GM19397 (cell line): ENCODE results near the gene MPI.
"Not testable (repeated sequence)": the region's sequence is repeated elsewhere in the genome, so short reads cannot be mapped to it uniquely, and the experiment has no call there.

Source experiments
- ATAC-seq: cut with Tn5 transposase; IDR thresholded peaks from one replicate; pipeline ENCODE4 v1.9.1; 2021; ENCODE audit warnings: mild to moderate bottlenecking, moderate library complexity; ENCODE audit not compliant: unreplicated experiment

Gene MPI

DNA sequence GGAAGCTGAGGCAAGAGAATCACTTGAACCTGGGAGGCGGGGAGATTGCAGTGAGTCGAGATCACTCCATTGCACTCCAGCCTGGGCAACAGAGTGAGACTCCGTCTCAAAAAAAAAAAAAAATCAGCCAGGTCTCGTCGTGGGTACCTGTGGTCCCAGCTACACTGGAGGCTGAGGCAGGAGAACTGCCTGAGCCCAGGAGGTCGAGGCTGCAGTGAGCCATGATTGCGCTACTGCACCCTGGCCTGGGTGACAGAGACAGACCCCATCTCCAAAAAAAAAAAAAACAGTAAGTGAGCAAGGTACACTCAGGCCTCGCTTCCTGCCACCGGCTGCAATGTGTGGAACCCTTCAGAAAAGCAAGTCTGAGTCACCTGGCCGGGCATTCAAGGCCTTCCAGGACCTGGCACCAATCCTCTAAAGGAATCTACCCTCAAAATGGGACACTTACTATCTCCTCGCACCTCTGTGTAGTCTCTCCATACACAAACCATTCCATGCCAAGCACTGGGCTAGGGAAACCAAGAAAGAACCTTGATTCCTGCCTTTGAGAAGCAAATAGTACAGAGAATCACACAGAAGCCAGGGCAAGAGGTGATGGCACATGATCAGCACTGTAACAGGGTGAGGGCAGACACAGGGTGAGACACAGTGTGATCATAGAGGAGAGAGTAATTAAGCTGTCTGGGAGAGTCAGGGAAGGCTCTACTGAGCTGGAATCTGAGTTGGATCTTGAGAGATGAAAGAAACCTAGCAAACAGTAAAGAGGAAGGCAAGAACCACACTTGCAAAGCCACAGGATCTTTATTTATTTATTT lies 26.4 kb upstream of the MPI start:
- no peak for ATAC-seq

DNA sequence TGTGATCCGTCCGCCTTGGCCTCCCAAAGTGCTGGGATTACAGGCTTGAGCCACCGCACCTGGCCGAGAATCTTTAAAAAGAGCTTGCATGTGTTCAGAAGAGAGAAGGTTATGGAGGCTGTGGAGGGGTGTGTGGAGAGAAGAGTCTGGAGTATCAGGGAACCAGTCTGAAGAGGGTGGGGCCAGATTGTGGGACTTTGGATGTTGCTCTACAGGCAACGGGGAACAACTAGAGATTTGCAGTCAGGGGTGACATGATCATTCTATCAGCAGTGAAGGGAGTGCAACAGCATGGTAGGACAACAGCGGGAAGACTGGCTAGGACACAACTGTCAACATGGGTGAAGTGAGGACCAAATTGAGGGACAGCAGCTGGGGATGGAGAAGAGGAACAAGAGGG lies 25.5 kb upstream of the MPI start:
- no peak for ATAC-seq

DNA sequence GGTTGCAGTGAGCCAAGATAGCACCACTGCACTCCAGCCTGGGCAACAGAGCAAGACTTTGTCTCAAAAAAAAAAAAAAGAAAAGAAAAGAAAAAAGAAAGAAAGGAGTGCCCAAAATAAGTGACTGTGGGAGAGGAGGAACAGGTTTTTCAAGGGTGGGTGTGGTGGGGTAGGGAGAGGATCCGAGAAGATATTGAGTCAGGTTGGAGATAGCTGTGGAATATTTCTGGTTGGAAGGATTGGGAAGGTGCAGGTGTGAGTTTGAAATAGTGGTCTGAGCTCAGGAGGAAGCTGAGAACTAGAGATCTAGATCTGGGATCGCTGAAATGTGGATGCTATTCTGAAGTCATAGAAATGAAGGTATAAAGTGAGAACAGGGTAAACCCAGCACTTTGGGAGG lies 24.5 kb upstream of the MPI start:
- no peak for ATAC-seq

DNA sequence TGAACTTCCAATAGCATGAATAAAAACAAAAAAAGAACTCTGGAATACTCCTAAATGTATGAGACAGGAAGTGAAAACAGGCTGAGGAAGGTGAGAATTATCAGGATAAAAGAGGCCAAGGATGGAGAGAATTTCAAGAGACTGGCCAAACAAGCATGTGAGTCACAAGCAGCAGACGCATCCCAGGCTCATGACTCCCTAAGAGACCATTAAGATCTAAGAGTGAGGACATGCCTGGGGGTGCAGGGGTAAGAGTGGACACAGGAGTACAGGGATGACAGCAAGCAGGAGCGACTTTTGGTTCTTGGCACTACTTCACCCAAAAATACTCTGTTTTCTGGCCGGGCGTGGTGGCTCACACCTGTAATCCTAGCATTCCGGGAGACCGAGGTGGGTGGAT lies 23.8 kb upstream of the MPI start:
- no peak for ATAC-seq

DNA sequence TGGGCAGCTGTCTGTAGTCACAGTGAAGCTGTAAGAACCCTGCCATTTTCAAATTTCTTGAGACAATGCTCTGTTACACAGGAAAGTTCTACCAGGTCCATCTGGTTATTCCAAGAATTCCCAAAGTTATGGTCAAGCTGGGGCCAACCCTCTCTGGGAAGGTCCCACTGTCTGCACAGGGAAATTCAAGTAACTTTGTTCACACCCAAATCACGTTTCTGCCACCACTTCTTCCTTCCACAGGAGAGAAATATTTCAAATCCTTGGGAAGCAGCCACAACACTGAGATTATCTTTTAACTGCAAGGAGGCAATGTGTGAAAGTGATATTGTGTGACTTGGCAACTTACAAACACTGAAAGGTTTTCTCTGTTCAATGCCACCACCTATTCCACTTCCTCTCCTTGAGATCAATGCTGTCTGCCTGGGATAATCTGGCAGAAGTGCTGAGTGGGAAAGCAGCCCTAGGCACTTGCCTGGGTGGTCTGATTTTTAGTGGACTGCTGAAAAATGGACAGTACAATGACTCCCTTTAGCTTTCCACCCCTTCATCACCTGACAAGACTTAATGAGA lies 22.3 kb upstream of the MPI start:
- ATAC-seq, result no peak

DNA sequence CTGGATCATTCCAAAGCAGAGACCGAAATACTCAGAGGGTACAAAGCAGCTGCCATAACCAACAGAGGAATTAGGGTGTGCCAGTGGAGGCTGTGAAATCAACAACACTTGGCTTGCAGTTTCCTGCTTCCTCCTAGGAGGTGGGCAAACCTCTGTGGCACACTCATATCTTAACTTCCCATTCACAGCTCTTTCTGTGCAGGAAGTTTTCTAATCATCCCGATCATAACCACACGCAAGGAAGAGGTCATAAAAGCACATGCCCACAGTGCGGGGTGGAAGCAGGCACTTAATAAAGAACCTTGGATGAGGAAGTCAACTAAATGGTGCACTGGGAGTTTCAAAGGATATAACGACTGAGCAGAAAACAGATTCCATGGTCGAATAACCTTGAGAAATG lies 21.8 kb upstream of the MPI start:
- no peak for ATAC-seq

DNA sequence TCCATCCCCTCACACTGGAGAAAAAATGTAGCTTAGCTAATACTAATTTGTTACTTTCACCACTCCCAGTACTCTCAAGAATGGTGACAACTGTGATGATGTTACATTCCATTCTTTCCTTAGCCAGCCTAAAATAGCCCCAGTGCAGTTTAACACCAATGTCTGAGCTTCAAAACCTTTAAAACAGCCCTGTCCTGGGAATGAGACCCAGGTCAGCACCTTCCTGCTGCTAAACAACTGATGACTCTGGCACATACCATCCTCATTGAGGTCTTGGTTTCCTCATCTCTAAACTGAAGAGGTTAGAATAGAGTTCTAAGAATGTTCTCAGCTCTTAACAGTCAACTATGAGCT lies 20.5 kb upstream of the MPI start:
- no peak for ATAC-seq

DNA sequence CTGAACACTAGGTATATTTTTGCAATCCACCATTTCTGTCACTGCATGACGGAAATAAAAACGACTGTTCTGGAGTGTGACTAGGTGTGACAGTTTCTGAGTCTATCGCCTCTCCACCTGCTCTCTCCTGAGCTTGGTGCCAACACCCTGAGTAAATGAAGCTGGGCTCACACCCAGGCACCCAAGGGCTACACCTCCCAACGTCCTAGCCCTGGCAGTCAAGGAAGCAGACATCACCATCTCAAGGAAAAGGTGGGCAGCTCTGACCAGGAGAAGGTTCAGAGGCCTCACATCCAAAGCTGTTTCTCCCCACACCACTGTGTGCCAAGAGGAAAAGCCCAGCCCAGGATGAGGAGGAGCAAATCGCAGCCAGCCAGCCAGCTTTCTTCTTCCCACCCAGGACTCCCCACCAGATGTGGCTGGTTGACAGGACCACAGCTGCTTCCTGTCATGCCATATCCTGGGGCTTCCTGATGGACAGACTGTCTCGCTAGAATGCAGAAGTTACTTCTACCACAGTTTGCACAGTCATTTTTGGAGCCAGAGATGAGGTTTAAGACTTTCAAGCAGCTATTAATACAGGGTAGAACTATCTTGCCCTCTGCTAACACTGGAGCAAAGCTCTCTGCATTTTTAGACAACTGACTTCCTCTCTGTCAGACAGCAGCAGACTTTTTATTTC lies 20.0 kb upstream of the MPI start:
- ATAC-seq, result peak; percentile 46

DNA sequence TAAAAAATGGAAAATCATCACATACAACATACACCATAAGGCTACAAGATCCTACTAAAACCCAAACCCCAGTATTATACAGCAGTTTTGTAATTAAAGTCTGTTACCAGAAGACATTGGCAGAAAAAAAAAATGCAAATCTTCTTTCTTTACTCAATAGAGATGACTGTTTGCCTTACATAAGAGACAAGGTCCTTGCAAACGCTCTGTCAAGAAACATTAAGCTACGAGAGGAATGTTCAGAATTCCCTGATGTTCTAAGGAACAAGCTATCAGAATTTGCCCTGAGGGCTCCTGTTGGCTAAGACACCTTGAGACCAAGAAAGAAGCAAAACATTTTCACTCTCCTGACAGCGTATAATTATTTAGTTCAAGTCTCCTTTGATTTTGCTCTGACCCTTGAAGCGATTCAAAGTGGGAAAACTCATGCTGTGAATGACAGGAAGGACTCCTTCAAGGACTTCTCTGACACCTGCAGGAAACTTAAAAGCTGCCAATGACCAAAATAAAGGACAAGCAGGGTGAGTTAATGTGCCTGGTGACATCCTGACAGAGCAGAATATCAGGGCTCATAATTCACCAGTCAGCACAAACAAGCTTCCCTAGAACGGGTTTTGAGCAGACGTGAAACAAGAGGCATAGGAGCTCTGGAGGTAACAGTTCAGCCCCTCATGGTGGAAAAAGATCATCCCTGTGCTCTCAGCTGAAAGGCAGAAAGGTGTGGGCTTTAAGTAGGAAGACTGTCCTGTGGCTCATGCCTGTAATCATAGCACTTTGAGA lies 19.2 kb upstream of the MPI start:
- no peak for ATAC-seq

DNA sequence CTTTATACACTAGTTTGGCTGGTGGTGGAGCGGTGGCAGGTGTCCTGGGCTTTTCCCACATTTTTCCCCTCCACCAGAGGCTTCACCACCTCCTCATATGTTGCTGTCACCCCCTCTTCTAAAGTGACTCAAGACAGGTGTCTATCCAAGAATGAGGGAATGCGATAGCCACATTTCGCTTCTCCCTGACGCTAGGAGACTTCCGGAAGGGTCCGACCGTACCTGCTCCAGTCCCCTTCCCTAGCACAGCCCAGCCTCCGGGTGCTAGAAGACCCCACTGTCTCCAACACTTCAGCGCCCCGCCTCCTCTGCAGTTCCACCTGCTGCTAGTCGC lies 17.2 kb upstream of the MPI start:
- ATAC-seq, result no peak

DNA sequence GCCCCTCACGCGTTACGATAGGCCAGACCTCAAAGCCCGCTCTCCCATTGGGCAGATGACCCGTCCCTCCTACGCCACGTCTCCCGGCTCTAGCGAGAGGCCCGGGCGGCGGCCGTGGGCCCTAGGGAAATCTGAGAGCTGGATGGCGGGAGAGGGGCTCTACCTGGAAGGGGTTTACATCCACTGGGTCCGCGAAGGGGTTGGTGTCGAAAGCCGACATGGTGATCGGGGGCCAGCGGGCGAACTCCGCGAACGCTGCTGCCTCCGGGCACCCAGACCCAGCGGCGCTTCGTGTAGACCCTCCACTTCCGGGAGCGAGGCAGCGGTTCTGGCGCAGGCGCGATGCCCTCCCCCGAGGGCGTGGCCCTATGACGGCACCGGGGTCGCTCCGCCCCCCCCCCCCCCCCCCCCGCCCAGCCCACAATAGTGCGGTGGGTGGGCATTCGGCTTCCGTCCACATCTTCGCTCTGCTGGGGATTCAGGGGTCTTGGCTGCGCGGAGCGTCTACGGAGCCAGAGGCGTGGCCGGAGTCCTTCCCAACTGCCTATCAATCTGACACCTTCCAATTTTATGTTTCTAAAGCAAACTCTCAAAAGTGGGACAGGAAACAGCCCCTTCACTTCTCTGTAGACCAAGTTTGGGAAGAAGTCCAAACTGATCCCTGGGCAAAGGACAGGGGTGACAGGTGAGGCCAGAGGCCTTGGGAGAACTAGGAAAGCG lies 16.6 kb upstream of the MPI start, which contains the start of gene SCAMP2:
Gene SCAMP2, minus strand, starts transcription at position 330 of the 720 bp plus-strand sequence. Its CDS starts 110 bp downstream, at position 220.
- peak; percentile 82 for ATAC-seq

DNA sequence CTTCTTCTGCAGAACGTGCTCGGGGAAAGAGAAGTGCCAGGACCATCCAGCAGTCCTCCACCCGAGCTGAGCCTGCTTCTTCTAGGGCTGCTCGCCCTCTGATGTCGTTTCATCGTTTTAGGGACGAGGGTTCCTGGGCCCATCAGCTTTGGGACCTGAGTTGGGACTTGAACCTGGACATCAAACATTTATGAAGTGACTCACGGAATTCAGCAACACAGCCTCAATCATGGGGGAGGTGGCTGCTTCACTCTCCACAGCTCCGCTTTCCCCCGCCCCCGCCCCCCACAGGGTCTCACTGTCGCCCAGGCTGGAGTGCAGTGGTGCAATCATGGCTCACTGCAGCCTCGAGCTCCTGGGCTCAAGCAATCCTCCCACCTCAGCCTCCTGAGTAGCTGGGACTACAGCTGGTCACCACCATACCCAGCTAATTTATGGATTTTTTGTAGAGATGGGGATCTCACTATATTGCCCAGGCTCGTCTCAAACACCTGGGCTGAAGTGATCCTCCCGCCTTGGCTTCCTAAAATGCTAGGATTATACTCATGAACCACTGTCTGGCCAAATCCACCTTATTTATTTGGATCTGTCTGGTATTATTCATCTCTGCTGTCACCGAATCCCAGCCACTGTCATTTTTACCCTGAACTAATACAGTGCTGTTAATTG lies 16.0 kb upstream of the MPI start:
- ATAC-seq, result no peak

DNA sequence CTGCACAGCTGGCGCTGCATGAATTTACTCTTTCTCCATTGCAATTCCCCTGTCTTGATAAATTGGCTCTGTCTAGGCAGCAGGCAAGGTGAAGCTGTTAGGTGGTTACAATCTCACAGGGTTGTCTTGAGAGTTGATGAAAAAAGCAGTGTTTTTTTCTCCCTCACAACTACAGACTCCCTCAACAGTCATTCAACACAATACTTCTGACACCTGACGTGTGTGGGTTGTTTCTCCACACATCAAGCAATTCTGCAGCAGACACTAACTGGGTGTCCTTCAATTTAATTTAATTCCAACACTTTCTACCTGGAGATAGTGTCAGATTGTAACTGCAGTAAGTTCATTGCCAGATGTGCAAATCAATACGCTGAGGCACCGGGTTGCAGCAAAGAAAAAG lies 11.6 kb upstream of the MPI start:
- ATAC-seq, result no peak

DNA sequence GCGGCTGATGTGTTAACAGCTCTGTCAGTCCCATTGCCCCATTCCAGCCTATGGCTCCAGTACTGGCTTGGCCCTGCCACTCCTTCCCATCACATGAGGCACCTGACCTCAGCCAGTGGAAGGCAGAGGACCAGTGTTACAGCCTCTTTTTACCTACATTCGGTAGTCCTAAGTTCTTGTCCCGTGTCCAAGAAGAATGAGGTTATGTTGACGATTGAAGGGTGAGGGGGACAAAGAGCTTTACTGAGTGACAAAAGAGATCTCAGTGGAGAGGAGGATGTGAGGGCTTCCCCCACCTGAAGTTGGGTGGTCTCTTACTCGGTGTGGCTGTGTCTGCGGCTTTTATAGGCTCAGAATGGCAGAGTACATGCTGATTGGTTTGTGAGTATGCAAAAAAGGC lies 7.3 kb upstream of the MPI start:
- no peak for ATAC-seq

DNA sequence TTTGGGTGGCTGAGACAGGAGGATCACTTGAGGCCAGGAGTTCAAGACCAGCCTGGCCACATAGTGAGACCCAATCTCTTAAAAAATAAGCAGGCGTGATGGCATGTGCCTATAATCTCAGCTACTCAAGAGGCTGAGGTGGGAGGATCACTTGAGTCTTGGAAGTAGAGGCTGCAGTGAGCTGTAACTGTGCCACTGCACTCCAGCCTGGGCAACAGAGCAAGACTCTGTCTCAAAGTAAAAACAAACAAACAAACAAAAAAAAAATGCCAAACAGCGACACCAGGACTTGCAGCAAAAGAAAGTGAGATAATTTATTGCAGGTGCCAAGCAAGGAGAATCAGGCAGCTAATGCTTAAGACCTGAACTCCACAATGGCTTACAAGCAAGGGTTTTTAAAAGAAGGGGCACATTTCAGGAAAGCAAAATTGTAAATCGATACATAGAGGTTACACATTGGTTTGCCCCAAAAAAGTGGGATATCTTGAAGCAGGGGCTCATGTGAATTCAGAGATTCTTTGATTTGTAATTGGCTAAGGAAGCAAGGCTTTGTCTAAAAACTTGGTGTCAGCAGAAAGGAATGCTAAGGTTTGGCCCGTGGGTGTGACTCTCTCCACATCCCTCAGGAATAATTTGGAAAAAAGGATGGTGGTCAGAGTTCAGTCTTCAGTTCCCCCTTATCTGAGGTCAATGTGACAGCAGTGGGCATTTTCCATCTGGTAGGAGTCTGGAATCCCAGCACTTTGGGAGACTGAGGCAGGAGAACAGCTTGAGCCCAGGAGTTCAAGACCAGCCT lies 5.2 kb upstream of the MPI start:
- ATAC-seq, result no peak

DNA sequence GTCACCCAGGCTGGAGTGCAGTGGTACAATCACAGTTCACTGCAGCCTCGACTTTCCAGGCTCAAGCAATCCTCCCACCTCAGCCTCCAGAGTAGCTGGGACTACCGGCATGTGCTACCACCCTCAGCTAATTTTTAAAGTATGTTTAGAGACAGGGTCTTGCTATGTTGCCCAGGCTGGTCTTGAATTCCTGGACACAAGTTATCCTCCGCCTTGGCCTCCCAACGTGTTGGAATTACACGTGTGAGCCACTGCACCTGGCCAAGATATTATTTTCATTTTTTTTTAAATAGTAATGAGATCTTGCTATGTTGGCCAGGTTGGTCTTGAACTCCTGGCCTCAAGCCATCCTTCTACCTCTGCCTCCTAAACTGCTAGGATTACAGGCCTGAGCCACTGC lies 4.4 kb upstream of the MPI start:
- ATAC-seq, result no peak

DNA sequence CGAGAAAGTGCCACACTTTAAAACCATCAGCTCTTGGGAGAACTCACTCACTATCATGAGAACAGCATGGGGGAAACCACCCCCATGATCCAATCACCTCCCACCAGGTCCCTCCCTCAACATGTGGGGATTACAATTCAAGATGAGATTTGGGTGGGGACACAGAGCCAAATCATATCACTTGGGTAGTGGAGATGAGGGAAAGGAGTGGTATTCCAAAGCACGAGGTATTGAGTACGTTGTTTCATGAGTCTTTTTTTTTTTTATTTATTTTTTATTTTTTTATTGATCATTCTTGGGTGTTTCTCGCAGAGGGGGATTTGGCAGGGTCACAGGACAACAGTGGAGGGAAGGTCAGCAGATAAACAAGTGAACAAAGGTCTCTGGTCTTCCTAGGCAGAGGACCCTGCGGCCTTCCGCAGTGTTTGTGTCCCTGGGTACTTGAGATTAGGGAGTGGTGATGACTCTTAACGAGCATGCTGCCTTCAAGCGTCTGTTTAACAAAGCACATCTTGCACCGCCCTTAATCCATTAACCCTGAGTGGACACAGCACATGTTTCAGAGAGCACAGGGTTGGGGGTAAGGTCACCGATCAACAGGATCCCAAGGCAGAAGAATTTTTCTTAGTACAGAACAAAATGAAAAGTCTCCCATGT lies 2.2 kb upstream of the MPI start:
- not testable (repeated sequence) for ATAC-seq

DNA sequence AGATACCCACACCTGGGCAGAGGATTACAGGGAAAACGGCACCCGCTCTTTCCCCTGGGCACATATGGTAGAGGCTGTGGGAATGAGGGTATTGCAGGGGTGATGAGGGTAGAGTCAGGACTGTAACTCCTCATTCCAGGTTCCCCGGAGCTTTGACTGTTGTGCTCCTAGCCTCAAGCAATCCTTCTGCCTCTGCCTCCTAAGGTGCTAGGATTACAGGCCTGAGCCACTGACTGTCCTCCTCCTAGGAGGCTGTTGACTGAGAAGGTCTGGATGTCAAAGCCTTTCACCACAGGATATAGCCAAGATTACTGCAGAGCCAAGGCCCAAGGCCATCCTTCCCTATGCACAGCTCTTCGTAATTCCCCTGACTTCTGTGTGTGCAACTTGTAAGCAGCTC lies 1.1 kb upstream of the MPI start:
- no peak for ATAC-seq

DNA sequence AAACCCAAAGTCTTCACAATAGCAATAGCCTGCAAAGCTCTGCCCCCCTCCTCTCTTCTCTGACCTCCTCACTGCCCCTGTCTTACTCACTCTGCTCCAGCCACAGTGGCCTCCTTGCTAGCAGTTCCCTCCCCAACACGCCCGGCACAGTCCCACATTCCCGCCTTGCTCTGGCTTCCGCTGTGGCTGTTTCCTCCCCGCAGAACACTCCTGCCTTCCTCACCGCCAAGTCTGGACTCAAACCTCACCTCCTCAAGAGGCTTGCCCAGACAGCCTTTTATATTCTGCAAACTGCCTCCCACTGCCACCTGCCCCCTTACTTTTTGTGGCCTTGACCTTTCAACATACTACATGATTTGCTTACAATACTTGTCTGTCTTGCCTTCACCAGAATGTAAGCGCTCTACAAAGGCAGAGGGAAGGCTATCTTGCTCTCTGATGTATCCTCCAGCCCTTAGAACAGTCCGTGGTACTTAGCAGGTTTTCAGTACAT lies 406 bp upstream of the MPI start:
- ATAC-seq, result peak; percentile 28
